Measurements from ENCODE around the gene COL19A1. TPM values are rescaled to one million over a fixed set of nuclear protein-coding genes. Genes with fewer than 3 reads are reported as not detected.

Gene COL19A1
- total and polyA plus RNA-seq, 9 donors, result 0.20 to 0.23 TPM; not detected in 7

DNA sequence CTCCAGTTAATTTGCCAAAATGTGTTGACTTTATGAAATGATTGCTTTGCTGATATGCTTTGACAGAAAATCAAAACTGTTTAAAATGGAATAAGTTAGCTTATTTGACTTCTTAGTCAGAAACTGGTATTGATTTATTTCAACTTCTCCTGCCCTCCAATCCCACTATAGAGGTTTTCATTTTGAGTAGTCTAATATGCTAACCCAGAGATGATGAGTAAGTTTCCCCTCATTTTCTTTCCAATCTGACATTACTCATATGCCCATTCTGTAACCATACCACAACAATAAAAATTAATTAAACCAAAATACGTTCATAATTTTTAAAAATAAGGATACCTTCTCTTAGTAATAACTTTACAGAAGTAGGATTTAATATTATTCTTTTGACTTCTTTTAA, 78.8 kb downstream of the COL19A1 start:
- Histone ChIP-seq H3K4me1 (ENCODE audit: insufficient read depth) (no peaks in the 10 kb centered on the region), H3K36me3 (no peaks in the 10 kb centered on the region), H3K4me3 (no peak overlapping the region), H3K27me3 (no peaks in the 10 kb centered on the region), H3K9me3 (no peaks in the 10 kb centered on the region), H3K27ac (no peak overlapping the region)
- intact Hi-C loops (cut with DNase I), result no loop called here
- no peak for DNase-seq
- TF ChIP-seq POLR2A (IDR thresholded peaks at IDR 0.05), result no peak
- 67 to 78% (median 67%) methylated on average over 1 of the region's 1 CpG for WGBS, 3 donors

DNA sequence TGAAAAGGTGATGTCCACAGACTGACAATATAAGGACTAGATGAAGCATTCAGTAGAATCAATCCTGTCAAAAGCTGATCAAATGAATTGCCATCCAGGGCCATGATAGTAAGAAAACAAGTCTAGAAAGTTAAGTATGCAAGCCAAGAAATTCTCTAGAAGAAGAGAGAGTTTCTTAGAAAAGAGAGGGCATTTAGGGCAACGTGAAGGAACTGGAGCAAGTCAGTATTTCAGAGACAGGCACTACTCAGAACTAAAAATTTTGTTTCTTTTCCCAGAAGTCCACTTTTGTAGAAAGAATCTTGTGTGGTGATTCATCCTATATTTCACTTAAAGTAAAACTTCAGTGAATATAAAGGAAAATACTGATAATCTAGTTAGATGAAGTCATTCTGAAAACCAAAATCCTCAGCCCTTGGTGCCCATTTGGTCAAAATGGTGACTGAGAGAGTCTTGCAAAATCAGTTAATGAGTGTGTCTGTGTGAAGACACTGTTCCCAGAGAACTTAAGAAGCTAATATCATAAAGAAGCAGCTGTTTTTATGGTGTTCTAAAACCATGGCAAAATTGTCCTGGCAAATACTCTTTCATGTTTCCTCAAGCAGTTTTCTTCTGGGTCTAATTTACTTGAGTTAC, 82.2 kb downstream of the COL19A1 start:
- intact Hi-C loops (cut with DNase I), result no loop called here
- Histone ChIP-seq H3K4me1 (ENCODE audit: insufficient read depth) (no peaks in the 10 kb centered on the region), H3K27ac (no peak overlapping the region), H3K36me3 (no peaks in the 10 kb centered on the region), H3K27me3 (no peaks in the 10 kb centered on the region), H3K9me3 (no peaks in the 10 kb centered on the region), H3K4me3 (no peak overlapping the region)
- no peak for DNase-seq
- TF ChIP-seq CTCF (IDR thresholded peaks at IDR 0.05) (no peak), POLR2A (IDR thresholded peaks at IDR 0.05) (no peak), EP300 (IDR thresholded peaks at IDR 0.05) (no peak)
- WGBS, 3 donors, result 73 to 76% (median 75%) methylated on average over 1 of the region's 1 CpG

DNA sequence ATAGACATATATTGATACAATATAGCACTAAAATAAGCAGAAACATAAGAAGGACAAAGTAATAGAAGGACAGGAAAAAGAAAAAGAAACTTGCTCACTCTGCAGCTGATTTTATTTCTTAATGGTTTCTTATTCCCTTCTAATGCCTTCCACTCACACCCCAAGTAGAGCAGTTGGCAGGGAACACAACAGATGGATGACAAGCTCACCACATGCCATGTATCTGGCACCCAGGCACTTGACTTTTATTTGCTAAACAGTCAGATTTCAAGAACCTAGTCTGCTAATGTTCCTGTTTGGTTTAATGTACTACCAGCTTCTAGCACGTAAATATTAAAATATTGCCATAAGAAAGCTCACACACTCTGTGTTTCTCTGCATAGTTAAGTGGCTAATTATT, 87.1 kb downstream of the COL19A1 start:
- TF ChIP-seq CTCF (IDR thresholded peaks at IDR 0.05), result no peak
- TF ChIP-seq EP300 (IDR thresholded peaks at IDR 0.05), result no peak
- TF ChIP-seq POLR2A (IDR thresholded peaks at IDR 0.05), result no peak
- Histone ChIP-seq H3K9me3 (no peaks in the 10 kb centered on the region), H3K27me3 (no peaks in the 10 kb centered on the region), H3K36me3 (no peaks in the 10 kb centered on the region), H3K4me3 (no peak overlapping the region), H3K4me1 (ENCODE audit: insufficient read depth) (no peaks in the 10 kb centered on the region), H3K27ac (no peak overlapping the region)
- no peak for DNase-seq
- WGBS, 3 donors, result 89 to 92% (median 89%) methylated on average over 1 of the region's 1 CpG
- intact Hi-C loops (cut with DNase I), result no loop called here

DNA sequence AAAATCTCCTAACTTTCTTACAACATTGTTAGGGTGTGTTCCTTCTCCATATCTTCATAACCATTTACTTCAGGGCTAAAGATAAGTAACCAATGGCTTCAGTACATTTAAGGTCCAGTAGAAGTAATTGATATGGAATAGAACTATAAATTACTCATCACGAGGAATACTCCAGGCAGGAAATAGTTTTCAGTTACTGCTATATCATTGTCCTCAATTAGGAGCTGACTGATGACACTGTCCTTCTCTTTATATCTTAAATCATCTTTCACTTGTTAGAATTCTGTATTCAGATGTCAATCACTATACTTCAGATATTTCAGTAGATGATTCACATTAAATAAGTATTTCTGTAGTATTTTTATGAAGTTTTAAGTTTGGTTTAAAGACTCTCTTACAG, 88.4 kb downstream of the COL19A1 start:
- H3K27ac ChIP-seq, result no peak overlapping the region
- TF ChIP-seq CTCF (IDR thresholded peaks at IDR 0.05) (no peak), POLR2A (IDR thresholded peaks at IDR 0.05) (no peak), EP300 (IDR thresholded peaks at IDR 0.05) (no peak)
- no peaks in the 10 kb centered on the region for H3K4me1 ChIP-seq (ENCODE audit: insufficient read depth)
- DNase-seq, result no peak
- no peaks in the 10 kb centered on the region for H3K36me3 ChIP-seq
- H3K27me3 ChIP-seq, result no peaks in the 10 kb centered on the region
- intact Hi-C loops (cut with DNase I), result no loop called here
- no peak overlapping the region for H3K4me3 ChIP-seq
- WGBS, 3 donors, result 53 to 67% (median 57%) methylated on average over 1 of the region's 1 CpG
- no peaks in the 10 kb centered on the region for H3K9me3 ChIP-seq

DNA sequence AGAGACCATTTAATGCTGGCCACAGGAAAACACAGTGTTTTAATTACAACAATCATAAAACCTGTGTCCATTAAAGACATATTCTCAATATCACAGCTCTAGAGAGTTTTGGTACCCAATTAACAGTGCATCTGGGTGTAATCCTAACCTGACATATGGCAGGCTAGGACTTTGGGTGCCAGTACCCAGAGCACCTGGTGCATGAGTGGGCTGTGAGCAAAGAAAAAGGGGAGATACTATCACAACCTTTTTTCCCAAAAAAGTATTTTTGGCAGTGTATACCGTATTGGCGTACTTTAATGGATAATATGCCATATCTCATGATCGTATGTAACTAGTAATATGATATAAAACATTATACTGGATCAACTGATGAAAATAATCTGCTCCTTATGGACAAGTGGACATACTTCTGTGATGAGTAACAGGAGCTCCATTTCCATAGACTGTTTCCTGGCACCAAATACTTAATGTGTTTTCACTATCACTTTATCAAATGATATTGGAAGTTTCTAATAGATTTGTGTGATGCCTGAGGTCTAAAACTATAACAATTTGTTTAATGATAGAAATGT, 91.7 kb downstream of the COL19A1 start:
- no peak overlapping the region for H3K4me3 ChIP-seq
- 70 to 84% (median 73%) methylated on average over 3 of the region's 3 CpGs for WGBS, 3 donors
- no peaks in the 10 kb centered on the region for H3K36me3 ChIP-seq
- H3K27ac ChIP-seq, result no peak overlapping the region
- no peaks in the 10 kb centered on the region for H3K9me3 ChIP-seq
- TF ChIP-seq CTCF (IDR thresholded peaks at IDR 0.05) (no peak), EP300 (IDR thresholded peaks at IDR 0.05) (no peak), POLR2A (IDR thresholded peaks at IDR 0.05) (no peak)
- no peaks in the 10 kb centered on the region for H3K27me3 ChIP-seq
- H3K4me1 ChIP-seq (ENCODE audit: insufficient read depth), result no peaks in the 10 kb centered on the region
- intact Hi-C loops (cut with DNase I), result no loop called here
- DNase-seq, result no peak

Data from ovary (tissue), 9 donors.